SK-N-SH (cell line): ENCODE measurements around the gene TMEM200C.

Experiments
- CTCF ChIP-seq: fragments of 200-600 bp; sonication (generic); IDR thresholded peaks from 2 replicates; pipeline ENCODE4 v1.6.1; 2017; ENCODE audit warnings: antibody characterized with exemption, mild to moderate bottlenecking, moderate library complexity
- EP300 ChIP-seq, 2 experiments: IDR thresholded peaks; 2 replicates each; pipeline versions ENCODE4 v1.4.0 to v1.6.1; 2012; ENCODE audit warnings: borderline replicate concordance in 1 of 2, low read depth in 1 of 2, low read length in 1 of 2
- EZH2phosphoT487 ChIP-seq: fragments of 200-600 bp; sonication (generic); IDR thresholded peaks from 2 replicates; pipeline ENCODE4 v1.6.1; 2017; ENCODE audit warnings: low read depth, mixed run types, mild to moderate bottlenecking, antibody characterized with exemption, moderate library complexity, borderline replicate concordance
- FOXM1 ChIP-seq: IDR thresholded peaks from 2 replicates; pipeline ENCODE4 v1.4.0; 2012; ENCODE audit warnings: low read depth, mild to moderate bottlenecking
- GABPA ChIP-seq: IDR thresholded peaks from 2 replicates; pipeline ENCODE4 v1.4.0; 2012; ENCODE audit warnings: low read depth, mild to moderate bottlenecking
- NRF1 ChIP-seq: IDR thresholded peaks from 2 replicates; pipeline ENCODE4 v1.6.1; 2012; ENCODE audit warnings: low read depth, mild to moderate bottlenecking, low read length
- PBX3 ChIP-seq: IDR thresholded peaks from 2 replicates; pipeline ENCODE4; 2012
- REST ChIP-seq: IDR thresholded peaks from 2 replicates; pipeline ENCODE4 v1.6.1; 2012; ENCODE audit warnings: mild to moderate bottlenecking, low read depth, low read length, moderate library complexity
- TCF12 ChIP-seq: IDR thresholded peaks from 2 replicates; pipeline ENCODE4 v1.4.0; 2012
- YY1 ChIP-seq: IDR thresholded peaks from 2 replicates; pipeline ENCODE4 v1.4.0; 2012; ENCODE audit warnings: low read depth, mild to moderate bottlenecking

GRCh38 chr18:5937121-5937520 lies 41.8 kb upstream of the TMEM200C start:
- TF ChIP-seq CTCF, result no peak
- no peak for TF ChIP-seq GABPA
- TF ChIP-seq TCF12, result no peak
- TF ChIP-seq YY1, result no peak
- no peak for TF ChIP-seq NRF1
- no peak for TF ChIP-seq EP300 (IDR thresholded peaks at IDR 0.05; ENCODE audit: borderline replicate concordance in 1 of 2, low read depth in 1 of 2, low read length in 1 of 2)
- no peak for TF ChIP-seq PBX3
- TF ChIP-seq EZH2phosphoT487, result no peak
- TF ChIP-seq FOXM1, result no peak
- TF ChIP-seq REST, result no peak
